ENCODE results near the gene CCR3.

CCR3 gene

GRCh38 chr3:46272028-46272451 is 29.8 kb downstream of the CCR3 start:
- DNase-seq (ENCODE audit: low read depth), result no peak

- DNase-seq (ENCODE audit: low read depth), result no peak
Measured at GRCh38 chr3:46276497-46277099, 34.3 kb downstream of the CCR3 start.

GRCh38 chr3:46277476-46277875 is 35.2 kb downstream of the CCR3 start:
- DNase-seq (ENCODE audit: low read depth), result no peak

GRCh38 chr3:46278816-46279672 is 36.8 kb downstream of the CCR3 start:
- DNase-seq (ENCODE audit: low read depth), result no peak

GRCh38 chr3:46280105-46280797 is 38.0 kb downstream of the CCR3 start:
- DNase-seq (ENCODE audit: low read depth), result peak; percentile 67

- DNase-seq (ENCODE audit: low read depth), result no peak
Measured at GRCh38 chr3:46281551-46281950, 39.3 kb downstream of the CCR3 start.

GRCh38 chr3:46282041-46282440 is 39.8 kb downstream of the CCR3 start:
- DNase-seq (ENCODE audit: low read depth), result no peak

GRCh38 chr3:46282696-46283095 is 40.4 kb downstream of the CCR3 start:
- DNase-seq (ENCODE audit: low read depth), result no peak

- no peak for DNase-seq (ENCODE audit: low read depth)
Measured at GRCh38 chr3:46283881-46284450, 41.7 kb downstream of the CCR3 start.

- DNase-seq (ENCODE audit: low read depth), result no peak
Measured at GRCh38 chr3:46284981-46285683, 42.9 kb downstream of the CCR3 start.

- DNase-seq (ENCODE audit: low read depth), result no peak
Measured at GRCh38 chr3:46285931-46286619, 43.8 kb downstream of the CCR3 start.

GRCh38 chr3:46286947-46287565 is 44.8 kb downstream of the CCR3 start:
- no peak for DNase-seq (ENCODE audit: low read depth)

GRCh38 chr3:46289551-46289950 is 47.3 kb downstream of the CCR3 start:
- no peak for DNase-seq (ENCODE audit: low read depth)

- no peak for DNase-seq (ENCODE audit: low read depth)
Measured at GRCh38 chr3:46289966-46290365, 47.7 kb downstream of the CCR3 start.

- no peak for DNase-seq (ENCODE audit: low read depth)
Measured at GRCh38 chr3:46291046-46291445, 48.8 kb downstream of the CCR3 start.

- no peak for DNase-seq (ENCODE audit: low read depth)
Measured at GRCh38 chr3:46293035-46293724, 50.9 kb downstream of the CCR3 start.

GRCh38 chr3:46293991-46294833 is 52.0 kb downstream of the CCR3 start:
- no peak for DNase-seq (ENCODE audit: low read depth)

- no peak for DNase-seq (ENCODE audit: low read depth)
Measured at GRCh38 chr3:46296826-46297225, 54.6 kb downstream of the CCR3 start.

GRCh38 chr3:46297658-46298423 is 55.6 kb downstream of the CCR3 start:
- DNase-seq (ENCODE audit: low read depth), result no peak
